GM12875 (cell line): ENCODE results near the gene MED9.

Experiments
- H3K4me3 ChIP-seq: one replicate; pipeline ENCODE4 v1.5.1; 2011; ENCODE audit warnings: low read depth, low read length, control low read depth
- TF ChIP-seq, protein P1 (sequence below): IDR thresholded peaks from 2 replicates; pipeline ENCODE4 v1.5.1; 2011; ENCODE audit warnings: low read depth, mild to moderate bottlenecking, control low read depth, inconsistent platforms, low read length, moderate library complexity, borderline replicate concordance; ENCODE audit not compliant: insufficient read depth

The MED9 gene

DNA sequence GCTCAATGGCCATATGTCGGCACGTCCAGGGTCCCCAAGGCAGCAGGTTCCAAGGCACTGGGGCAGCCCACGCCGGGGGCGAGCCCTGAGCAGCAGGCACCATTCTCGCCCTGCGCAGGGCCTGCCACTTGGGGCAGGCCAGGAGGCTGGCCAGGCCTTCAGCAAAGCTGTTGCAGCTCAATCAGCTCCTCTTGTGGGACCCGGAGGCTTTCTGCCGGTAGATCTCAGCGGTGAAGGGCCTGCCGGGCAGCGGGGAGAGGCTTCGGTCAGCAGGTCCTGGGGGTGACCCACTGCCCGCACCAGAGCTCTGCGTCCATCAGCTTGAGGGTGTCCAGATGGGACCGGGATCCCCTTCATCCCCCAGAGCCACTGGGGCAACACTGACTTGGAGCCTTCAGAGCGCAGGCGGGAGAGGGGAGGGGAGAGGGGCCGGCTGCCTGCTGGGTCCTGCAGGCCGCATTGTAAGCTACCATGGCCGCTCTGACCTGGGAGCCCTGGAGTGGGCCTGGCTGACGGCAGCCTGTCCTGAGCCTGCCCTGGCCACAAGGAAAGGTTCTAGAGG, 28.9 kb downstream of the MED9 start:
- TF ChIP-seq, protein P1, sequence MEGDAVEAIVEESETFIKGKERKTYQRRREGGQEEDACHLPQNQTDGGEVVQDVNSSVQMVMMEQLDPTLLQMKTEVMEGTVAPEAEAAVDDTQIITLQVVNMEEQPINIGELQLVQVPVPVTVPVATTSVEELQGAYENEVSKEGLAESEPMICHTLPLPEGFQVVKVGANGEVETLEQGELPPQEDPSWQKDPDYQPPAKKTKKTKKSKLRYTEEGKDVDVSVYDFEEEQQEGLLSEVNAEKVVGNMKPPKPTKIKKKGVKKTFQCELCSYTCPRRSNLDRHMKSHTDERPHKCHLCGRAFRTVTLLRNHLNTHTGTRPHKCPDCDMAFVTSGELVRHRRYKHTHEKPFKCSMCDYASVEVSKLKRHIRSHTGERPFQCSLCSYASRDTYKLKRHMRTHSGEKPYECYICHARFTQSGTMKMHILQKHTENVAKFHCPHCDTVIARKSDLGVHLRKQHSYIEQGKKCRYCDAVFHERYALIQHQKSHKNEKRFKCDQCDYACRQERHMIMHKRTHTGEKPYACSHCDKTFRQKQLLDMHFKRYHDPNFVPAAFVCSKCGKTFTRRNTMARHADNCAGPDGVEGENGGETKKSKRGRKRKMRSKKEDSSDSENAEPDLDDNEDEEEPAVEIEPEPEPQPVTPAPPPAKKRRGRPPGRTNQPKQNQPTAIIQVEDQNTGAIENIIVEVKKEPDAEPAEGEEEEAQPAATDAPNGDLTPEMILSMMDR, result no peak
- H3K4me3 ChIP-seq, result no peak overlapping the region

DNA sequence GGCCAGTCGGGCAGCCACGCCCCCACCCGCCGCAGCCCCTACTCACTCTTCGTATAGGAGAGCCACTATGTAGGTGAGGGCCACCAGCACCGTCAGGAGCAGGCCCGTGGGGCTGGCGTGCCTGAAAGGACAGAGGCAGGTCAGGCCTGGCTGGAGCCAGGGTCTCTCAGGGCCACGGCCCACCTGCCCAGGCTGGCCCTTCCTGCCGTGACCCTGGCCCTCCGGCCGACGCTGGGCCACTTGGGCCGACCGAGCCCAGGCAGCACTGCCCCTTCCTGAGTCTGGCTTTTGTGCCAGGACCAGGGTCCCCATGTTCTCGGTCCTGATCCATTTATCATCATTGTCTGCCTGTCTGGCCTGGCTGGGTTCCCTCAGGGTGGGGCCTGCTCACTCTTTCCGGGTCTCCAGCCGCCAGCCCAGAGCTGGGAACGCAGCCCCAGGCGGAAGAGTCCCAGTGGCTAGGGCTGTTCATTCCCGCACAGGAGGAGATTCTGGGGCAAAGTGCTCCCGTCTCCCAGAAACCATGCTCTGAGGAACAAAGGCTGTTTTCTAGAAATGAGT, 29.5 kb downstream of the MED9 start:
- H3K4me3 ChIP-seq, result no peak overlapping the region
- TF ChIP-seq, protein P1, result no peak

DNA sequence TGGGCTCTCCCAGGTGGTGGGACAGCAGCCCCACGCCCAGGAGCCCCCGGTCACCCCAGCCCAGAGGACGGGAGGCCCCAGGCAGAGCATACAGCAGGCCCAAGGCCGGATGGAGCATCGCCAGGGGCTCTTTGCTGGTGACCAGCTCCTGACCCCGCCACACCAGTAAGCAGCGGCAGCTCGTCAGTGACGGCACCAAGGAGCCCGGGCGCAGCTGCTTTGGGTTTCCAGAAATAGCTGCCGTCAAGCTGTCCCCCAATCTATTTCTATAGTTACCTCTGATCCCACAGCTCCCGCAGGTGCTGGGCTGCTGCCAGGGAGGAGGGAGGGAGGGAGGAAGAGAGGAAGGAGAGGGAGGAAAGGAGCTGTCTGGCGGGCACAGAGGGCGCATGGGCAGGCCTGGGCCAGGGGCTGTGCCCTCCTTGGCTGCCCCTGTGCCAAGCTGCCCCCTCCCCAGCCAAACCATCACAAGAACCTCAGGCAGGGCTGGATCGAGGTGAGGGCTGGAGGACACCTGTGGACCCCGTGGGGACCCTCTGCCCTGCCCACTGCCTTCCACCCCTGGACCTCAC, 30.2 kb downstream of the MED9 start:
- TF ChIP-seq, protein P1, result no peak
- H3K4me3 ChIP-seq, result no peak overlapping the region

DNA sequence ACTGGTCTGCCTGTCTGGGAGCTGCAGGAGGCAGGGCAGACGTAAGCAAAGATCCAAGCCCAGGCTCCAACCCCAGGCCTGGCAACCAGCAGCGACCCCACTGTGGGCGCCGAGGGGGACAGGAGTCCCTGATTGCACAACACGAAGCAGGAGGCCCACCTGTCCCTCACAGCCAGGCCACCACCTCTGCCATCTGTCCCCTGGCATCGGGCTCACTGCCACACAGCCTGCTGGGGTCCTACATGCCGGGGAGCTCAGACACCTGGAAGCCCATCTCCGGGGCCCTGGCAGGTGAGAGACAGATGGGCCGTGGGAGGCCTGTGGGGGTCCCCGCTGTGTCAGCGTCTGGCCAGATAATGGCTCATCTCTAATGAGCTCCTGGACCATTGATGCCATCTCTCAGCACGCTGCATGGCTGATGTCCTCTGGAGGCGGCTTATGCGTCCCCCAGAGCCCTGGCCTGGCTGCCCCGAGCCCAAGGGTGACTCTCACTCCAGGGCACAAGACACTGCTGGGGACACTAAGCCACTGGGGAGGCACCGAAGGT, 30.7 kb downstream of the MED9 start:
- TF ChIP-seq, protein P1, result no peak
- no peak overlapping the region for H3K4me3 ChIP-seq

DNA sequence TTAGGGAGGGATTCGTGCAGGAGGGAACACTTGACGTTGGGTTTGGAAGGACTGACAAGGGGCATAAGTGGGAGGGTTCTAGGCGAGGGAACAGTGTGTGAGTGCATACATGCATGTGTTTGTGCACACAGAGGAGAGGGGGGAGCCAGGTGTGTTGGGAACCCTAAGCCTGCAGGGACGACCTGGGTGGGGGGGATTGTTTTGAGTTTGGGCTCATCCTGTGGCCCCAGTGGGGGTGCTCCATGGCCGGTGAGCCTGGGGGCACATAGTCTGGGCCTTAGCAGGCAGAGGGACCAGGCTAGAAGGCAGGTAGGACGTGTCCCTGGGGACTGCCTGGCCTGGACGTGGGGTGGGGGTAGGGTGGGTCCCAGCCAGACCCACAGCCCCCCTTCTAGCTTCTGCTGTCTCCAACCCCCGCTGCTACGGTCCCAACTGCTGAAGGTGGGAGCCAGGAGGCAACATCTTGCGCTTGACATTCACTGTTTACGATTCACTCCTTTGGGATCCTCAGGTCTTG, 31.3 kb downstream of the MED9 start:
- TF ChIP-seq, protein P1, result no peak

DNA sequence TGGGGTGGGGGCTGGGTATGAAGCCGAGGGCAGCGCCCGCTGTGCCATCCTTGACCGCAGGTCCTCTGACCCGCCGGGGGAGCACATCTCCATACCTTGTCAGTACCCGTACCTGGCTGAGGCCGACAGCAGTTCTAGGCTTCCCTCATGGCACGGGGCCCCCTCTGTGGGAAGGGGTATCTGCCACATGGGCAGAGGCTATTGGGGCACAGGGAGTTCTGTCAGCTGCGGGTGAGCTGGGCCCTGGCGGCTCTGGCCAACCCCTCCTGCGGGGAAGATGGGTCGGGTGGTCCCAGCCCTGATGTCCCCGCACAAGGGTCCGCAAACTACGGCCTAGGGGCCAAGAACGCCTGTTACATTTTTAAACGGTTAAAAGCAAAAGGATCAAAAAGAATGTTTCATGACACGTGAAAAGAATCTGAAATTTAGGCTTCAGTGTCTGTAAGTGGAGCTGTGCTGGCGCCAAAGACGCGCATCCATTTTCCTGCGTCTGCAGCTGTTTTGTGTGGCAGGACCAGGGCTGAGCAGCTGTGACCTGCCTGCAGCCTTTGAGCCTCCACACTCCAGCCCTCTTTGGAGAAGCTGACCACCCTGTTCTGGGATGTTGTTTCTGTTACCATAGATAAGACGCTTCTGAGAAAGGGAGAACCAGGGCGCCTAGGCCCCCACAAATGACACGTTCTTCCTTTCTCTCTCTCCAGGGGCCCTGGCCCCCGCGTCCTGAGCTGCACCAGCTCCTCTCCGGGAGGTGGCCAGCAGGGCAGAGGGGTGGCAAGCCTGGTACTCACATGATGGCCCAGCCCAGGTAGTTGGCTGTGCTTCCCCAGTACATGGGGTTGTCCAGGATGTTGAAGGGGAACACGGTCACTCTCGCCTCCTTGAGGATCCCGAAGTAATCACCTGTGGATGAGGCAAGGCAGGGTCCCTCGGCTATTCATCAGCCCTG, 32.1 kb downstream of the MED9 start:
- no peak overlapping the region for H3K4me3 ChIP-seq
- TF ChIP-seq, protein P1, result no peak

More for the DNA sequence above, 31.3 kb downstream of the MED9 start:
- H3K4me3 ChIP-seq, result no peak overlapping the region
